ENCODE measurements around the gene THAP4. TPM values are rescaled to one million over a fixed set of nuclear protein-coding genes. Genes with fewer than 3 reads are reported as not detected.
"Not testable (repeated sequence)": the region's sequence is repeated elsewhere in the genome, so short reads cannot be mapped to it uniquely, and the experiment has no call there.

The THAP4 gene
- total RNA-seq, 2 donors from 2014 or later: 44.4 to 59.0 TPM

- Histone ChIP-seq H3K36me3 (replicated peaks in 1 of 2; ENCODE audit: insufficient read depth in 1 of 2, low read depth in 2 of 2) (peaks cover 0 to 2% of the 10 kb centered on the region in 2 donors), H3K27me3 (no peaks in the 10 kb centered on the region), H3K27ac (no peak overlapping the region), H3K4me3 (no peak overlapping the region), H3K9me3 (no peaks in the 10 kb centered on the region), H3K4me1 (no peaks in the 10 kb centered on the region)
- ATAC-seq (no peak), DNase-seq (no peak)
- TF ChIP-seq, protein P1, sequence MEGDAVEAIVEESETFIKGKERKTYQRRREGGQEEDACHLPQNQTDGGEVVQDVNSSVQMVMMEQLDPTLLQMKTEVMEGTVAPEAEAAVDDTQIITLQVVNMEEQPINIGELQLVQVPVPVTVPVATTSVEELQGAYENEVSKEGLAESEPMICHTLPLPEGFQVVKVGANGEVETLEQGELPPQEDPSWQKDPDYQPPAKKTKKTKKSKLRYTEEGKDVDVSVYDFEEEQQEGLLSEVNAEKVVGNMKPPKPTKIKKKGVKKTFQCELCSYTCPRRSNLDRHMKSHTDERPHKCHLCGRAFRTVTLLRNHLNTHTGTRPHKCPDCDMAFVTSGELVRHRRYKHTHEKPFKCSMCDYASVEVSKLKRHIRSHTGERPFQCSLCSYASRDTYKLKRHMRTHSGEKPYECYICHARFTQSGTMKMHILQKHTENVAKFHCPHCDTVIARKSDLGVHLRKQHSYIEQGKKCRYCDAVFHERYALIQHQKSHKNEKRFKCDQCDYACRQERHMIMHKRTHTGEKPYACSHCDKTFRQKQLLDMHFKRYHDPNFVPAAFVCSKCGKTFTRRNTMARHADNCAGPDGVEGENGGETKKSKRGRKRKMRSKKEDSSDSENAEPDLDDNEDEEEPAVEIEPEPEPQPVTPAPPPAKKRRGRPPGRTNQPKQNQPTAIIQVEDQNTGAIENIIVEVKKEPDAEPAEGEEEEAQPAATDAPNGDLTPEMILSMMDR (IDR thresholded peaks at IDR 0.05): no peak
- TF ChIP-seq POLR2A (IDR thresholded peaks at IDR 0.05): no peak
- intact Hi-C loops (cut with DNase I): no loop called here
- 87 to 90% methylated on average over 20 to 23 of the region's 27 CpGs for WGBS, 2 donors
Observed at GRCh38 chr2:241571821-241572620, 64.9 kb downstream of the THAP4 start.

DNA sequence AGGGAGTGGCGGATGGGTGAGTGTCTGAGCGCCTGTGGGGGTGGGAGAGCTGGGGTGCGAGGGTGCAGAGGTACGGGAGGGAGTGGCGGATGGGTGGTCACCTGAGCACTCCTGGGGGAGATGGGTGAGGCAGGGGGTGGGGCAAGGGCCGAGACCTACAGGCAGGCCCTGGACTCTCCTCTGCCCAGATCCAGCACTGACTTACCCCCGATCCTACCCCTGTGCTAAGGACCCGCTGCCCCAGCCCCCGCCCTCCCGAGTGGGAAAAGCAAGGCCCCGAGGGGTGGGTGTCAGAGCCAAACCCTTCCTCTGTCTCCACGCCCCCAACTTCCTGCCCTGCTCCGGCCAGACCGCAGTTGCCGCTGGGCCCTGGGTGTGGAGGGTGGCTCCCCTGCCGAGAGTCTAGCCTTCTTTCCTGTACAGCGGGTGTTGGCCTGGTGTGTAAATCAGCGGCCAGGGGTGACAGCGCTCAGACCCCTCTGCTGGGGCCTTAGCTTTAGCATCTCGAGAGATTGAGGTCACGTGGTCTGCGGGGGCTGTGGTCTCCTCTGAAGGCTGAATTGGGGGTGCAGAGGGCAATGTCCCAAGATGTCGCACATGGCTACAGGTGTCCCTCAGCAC, 65.9 kb downstream of the THAP4 start:
- Histone ChIP-seq H3K27ac (no peak overlapping the region), H3K4me3 (no peak overlapping the region), H3K9me3 (no peaks in the 10 kb centered on the region), H3K27me3 (no peaks in the 10 kb centered on the region), H3K36me3 (replicated peaks in 1 of 2; ENCODE audit: insufficient read depth in 1 of 2, low read depth in 2 of 2) (peaks cover 0 to 2% of the 10 kb centered on the region in 2 donors), H3K4me1 (no peaks in the 10 kb centered on the region)
- WGBS, 2 donors: 85 to 96% methylated on average over 18 to 20 of the region's 23 CpGs
- TF ChIP-seq, protein P1 (IDR thresholded peaks at IDR 0.05): no peak
- no peak for TF ChIP-seq POLR2A (IDR thresholded peaks at IDR 0.05)
- ATAC-seq (no peak), DNase-seq (no peak)
- intact Hi-C loops (cut with DNase I): no loop called here

- Histone ChIP-seq H3K4me1 (no peaks in the 10 kb centered on the region), H3K27me3 (no peaks in the 10 kb centered on the region), H3K4me3 (no peak overlapping the region), H3K36me3 (replicated peaks in 1 of 2; ENCODE audit: insufficient read depth in 1 of 2, low read depth in 2 of 2) (peaks cover 0 to 2% of the 10 kb centered on the region in 2 donors), H3K9me3 (no peaks in the 10 kb centered on the region), H3K27ac (no peak overlapping the region)
- DNase-seq (no peak), ATAC-seq (no peak)
- no peak for TF ChIP-seq POLR2A (IDR thresholded peaks at IDR 0.05)
- intact Hi-C loops (cut with DNase I): no loop called here
- WGBS, 2 donors: 94 to 95% methylated on average over 18 to 23 of the region's 23 CpGs
Observed at GRCh38 chr2:241569831-241570281, 67.1 kb downstream of the THAP4 start.

- Histone ChIP-seq H3K27ac (no peak overlapping the region), H3K27me3 (no peaks in the 10 kb centered on the region), H3K4me3 (no peak overlapping the region), H3K4me1 (no peaks in the 10 kb centered on the region), H3K9me3 (no peaks in the 10 kb centered on the region), H3K36me3 (replicated peaks in 1 of 2; ENCODE audit: insufficient read depth in 1 of 2, low read depth in 2 of 2) (peaks cover 0 to 2% of the 10 kb centered on the region in 2 donors)
- no peak for ATAC-seq
- intact Hi-C loops (cut with DNase I): no loop called here
- DNase-seq: no peak
- WGBS, 2 donors: 93 to 100% methylated on average over 4 of the region's 4 CpGs
- TF ChIP-seq, protein P1 (IDR thresholded peaks at IDR 0.05): no peak
- no peak for TF ChIP-seq POLR2A (IDR thresholded peaks at IDR 0.05)
Observed at GRCh38 chr2:241568726-241569125, 68.2 kb downstream of the THAP4 start.

DNA sequence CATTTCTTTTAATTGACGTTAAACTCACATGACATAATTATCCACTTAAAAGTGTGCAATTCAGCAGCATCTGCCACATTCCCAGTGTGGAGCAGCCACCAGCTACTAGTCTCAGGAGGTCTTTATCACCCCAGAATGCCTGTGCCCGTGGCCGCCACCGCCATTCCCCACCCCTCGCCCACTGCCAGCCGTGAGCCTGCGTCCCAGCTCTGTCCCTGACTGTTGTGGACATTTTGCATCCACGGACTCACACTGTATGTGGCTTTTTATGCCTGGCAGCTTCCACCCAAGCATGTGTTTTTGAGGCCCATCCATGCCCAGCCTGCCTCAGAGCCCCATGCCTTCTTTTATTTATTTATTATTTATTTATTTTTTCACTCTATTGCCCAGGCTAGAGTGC, 69.2 kb downstream of the THAP4 start:
- H3K36me3 ChIP-seq (replicated peaks in 1 of 2; ENCODE audit: insufficient read depth in 1 of 2, low read depth in 2 of 2): no peaks in the 10 kb centered on the region
- DNase-seq: no peak
- TF ChIP-seq, protein P1 (IDR thresholded peaks at IDR 0.05): no peak
- no peak for TF ChIP-seq POLR2A (IDR thresholded peaks at IDR 0.05)
- H3K27me3 ChIP-seq: no peaks in the 10 kb centered on the region
- WGBS, 2 donors: 93 to 96% methylated on average over 8 of the region's 8 CpGs
- H3K4me3 ChIP-seq: no peak overlapping the region
- no peak overlapping the region for H3K27ac ChIP-seq
- intact Hi-C loops (cut with DNase I): no loop called here
- ATAC-seq: no peak
- no peaks in the 10 kb centered on the region for H3K9me3 ChIP-seq
- no peaks in the 10 kb centered on the region for H3K4me1 ChIP-seq

GRCh38 chr2:241567266-241567665, 69.7 kb downstream of the THAP4 start:
- H3K36me3 ChIP-seq (replicated peaks in 1 of 2; ENCODE audit: insufficient read depth in 1 of 2, low read depth in 2 of 2); ATAC-seq; H3K4me1 ChIP-seq; H3K27ac ChIP-seq; DNase-seq; H3K9me3 ChIP-seq; H3K27me3 ChIP-seq; H3K4me3 ChIP-seq; intact Hi-C loops (cut with DNase I): not testable (repeated sequence)
- WGBS, 2 donors: 89% methylated on average over 13 of the region's 15 CpGs; no CpG with 5 or more reads in 1 of the 2 donors

Measured in body of pancreas (tissue), 4 donors.